ENCODE results near the gene FLOT2. TPM values are rescaled to one million over a fixed set of nuclear protein-coding genes. Genes with fewer than 3 reads are reported as not detected.
"Not testable (repeated sequence)": the region's sequence is repeated elsewhere in the genome, so short reads cannot be mapped to it uniquely, and the experiment has no call there.

FLOT2 gene
- polyA plus RNA-seq, 5 donors = 60.5 to 89.2 (median 72.7) TPM

- no peak for DNase-seq
These were observed 48.3 kb downstream of the FLOT2 start for GRCh38 chr17:28849281-28849680.

GRCh38 chr17:28848667-28849066 is 48.9 kb downstream of the FLOT2 start:
- not testable (repeated sequence) for DNase-seq

- DNase-seq = not testable (repeated sequence)
These were observed 50.8 kb downstream of the FLOT2 start for GRCh38 chr17:28846699-28847098.

- no peak for DNase-seq
These were observed 51.3 kb downstream of the FLOT2 start for GRCh38 chr17:28846231-28846630.

- no peak for DNase-seq
These were observed 53.8 kb downstream of the FLOT2 start for GRCh38 chr17:28843816-28844148.

- peak; percentile 81 to 83 for DNase-seq
These were observed 55.1 kb downstream of the FLOT2 start, which contains the start of gene FAM222B for GRCh38 chr17:28842282-28843012. Gene FAM222B, minus strand, starts transcription at chr17:28842790. Its CDS starts 76,123 bp downstream, at chr17:28766667.

- DNase-seq = no peak
These were observed 55.6 kb downstream of the FLOT2 start for GRCh38 chr17:28841901-28842281.

GRCh38 chr17:28839221-28839620 is 58.3 kb downstream of the FLOT2 start:
- no peak for DNase-seq

- DNase-seq = not testable (repeated sequence)
These were observed 61.0 kb downstream of the FLOT2 start for GRCh38 chr17:28836541-28836940.

GRCh38 chr17:28834420-28834819 is 63.1 kb downstream of the FLOT2 start:
- no peak for DNase-seq

Other genes starting within 250 kb of the FLOT2 start
- gene SDF2, start 235.8 kb downstream of the FLOT2 start, polyA plus RNA-seq (ENCODE audit: insufficient read depth in 1 of 5, insufficient read length in 5 of 5, low replicate concordance in 1 of 5) = 10 to 100 TPM; 67.7 to 73.8 (median 69.5) TPM
- gene SUPT6H, start 235.5 kb downstream of the FLOT2 start, polyA plus RNA-seq (ENCODE audit: insufficient read depth in 1 of 5, insufficient read length in 5 of 5, low replicate concordance in 1 of 5) = 10 to 100 TPM; 60.3 to 74.7 (median 66.8) TPM
- gene PROCA1, start 185.8 kb downstream of the FLOT2 start, polyA plus RNA-seq (ENCODE audit: insufficient read depth in 1 of 5, insufficient read length in 5 of 5, low replicate concordance in 1 of 5) = 1 to 10 TPM; 5.7 to 7.1 (median 6.6) TPM
- 100 to 1,000 TPM; 180 to 195 (median 187) TPM for gene RAB34, start 179.9 kb downstream of the FLOT2 start, polyA plus RNA-seq (ENCODE audit: insufficient read depth in 1 of 5, insufficient read length in 5 of 5, low replicate concordance in 1 of 5)
- 1,000 to 10,000 TPM; 1,134 to 1,477 (median 1,162) TPM for gene RPL23A, start 177.7 kb downstream of the FLOT2 start, polyA plus RNA-seq (ENCODE audit: insufficient read depth in 1 of 5, insufficient read length in 5 of 5, low replicate concordance in 1 of 5)
- 10 to 100 TPM in 1 of 5 donors, 1 to 10 TPM in 4; 7.5 to 11.0 (median 8.7) TPM for gene TLCD1, start 171.5 kb downstream of the FLOT2 start, polyA plus RNA-seq (ENCODE audit: insufficient read depth in 1 of 5, insufficient read length in 5 of 5, low replicate concordance in 1 of 5)
- 1 to 10 TPM; 5.5 to 8.4 (median 6.8) TPM for gene NEK8, start 168.9 kb downstream of the FLOT2 start, polyA plus RNA-seq (ENCODE audit: insufficient read depth in 1 of 5, insufficient read length in 5 of 5, low replicate concordance in 1 of 5)
- 100 to 1,000 TPM in 3 of 5 donors, 10 to 100 TPM in 2; 92.5 to 141 (median 113) TPM for gene TRAF4, start 153.7 kb downstream of the FLOT2 start, polyA plus RNA-seq (ENCODE audit: insufficient read depth in 1 of 5, insufficient read length in 5 of 5, low replicate concordance in 1 of 5)
- gene FAM222B, start 54.9 kb downstream of the FLOT2 start, polyA plus RNA-seq (ENCODE audit: insufficient read depth in 1 of 5, insufficient read length in 5 of 5, low replicate concordance in 1 of 5) = 10 to 100 TPM; 15.5 to 22.3 (median 17.5) TPM
- gene ERAL1, start 42.7 kb downstream of the FLOT2 start, polyA plus RNA-seq (ENCODE audit: insufficient read depth in 1 of 5, insufficient read length in 5 of 5, low replicate concordance in 1 of 5) = 10 to 100 TPM; 60.7 to 78.6 (median 68.4) TPM
- 1 to 10 TPM; 5.6 to 8.7 (median 6.8) TPM for gene DHRS13, start 5.3 kb upstream of the FLOT2 start, polyA plus RNA-seq (ENCODE audit: insufficient read depth in 1 of 5, insufficient read length in 5 of 5, low replicate concordance in 1 of 5)
- 10 to 100 TPM; 42.7 to 61.2 (median 57.0) TPM for gene PHF12, start 53.8 kb upstream of the FLOT2 start, polyA plus RNA-seq (ENCODE audit: insufficient read depth in 1 of 5, insufficient read length in 5 of 5, low replicate concordance in 1 of 5)
- gene SEZ6, start 108.3 kb upstream of the FLOT2 start, polyA plus RNA-seq (ENCODE audit: insufficient read depth in 1 of 5, insufficient read length in 5 of 5, low replicate concordance in 1 of 5) = under 1 TPM; 0.35 to 0.64 (median 0.59) TPM
- 1 to 10 TPM; 1.5 to 2.1 (median 1.8) TPM for gene PIPOX, start 145.4 kb upstream of the FLOT2 start, polyA plus RNA-seq (ENCODE audit: insufficient read depth in 1 of 5, insufficient read length in 5 of 5, low replicate concordance in 1 of 5)

Data from right lung (tissue), 5 donors.